GM21423 (cell line): Measurements from ENCODE around the gene CNOT6.

ENCODE experiments used
- ATAC-seq: cut with Tn5 transposase; IDR thresholded peaks from one replicate; pipeline ENCODE4 v1.9.1; 2021; ENCODE audit warnings: mild to moderate bottlenecking, moderate library complexity; ENCODE audit not compliant: unreplicated experiment

The CNOT6 gene

DNA sequence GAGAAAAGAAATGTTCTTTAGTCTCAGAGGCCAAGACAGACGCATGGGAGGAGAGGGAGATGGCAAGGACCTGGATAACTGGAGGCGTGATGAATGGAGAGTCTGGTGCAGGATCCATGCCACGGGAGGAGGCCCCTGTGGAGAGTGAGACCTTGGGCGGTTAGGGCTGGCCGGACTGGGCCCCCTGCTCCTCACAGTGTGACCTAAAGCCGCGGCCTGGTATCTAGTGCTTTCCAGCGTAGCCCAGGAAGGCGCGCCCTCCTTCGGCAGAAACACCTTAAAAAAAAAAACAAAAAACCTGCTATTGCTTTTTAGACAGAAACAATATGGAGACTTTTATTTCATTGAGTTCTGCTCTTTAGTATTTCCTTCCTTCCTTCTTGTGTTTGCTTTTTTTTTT, 64.1 kb downstream of the CNOT6 start:
- no peak for ATAC-seq

DNA sequence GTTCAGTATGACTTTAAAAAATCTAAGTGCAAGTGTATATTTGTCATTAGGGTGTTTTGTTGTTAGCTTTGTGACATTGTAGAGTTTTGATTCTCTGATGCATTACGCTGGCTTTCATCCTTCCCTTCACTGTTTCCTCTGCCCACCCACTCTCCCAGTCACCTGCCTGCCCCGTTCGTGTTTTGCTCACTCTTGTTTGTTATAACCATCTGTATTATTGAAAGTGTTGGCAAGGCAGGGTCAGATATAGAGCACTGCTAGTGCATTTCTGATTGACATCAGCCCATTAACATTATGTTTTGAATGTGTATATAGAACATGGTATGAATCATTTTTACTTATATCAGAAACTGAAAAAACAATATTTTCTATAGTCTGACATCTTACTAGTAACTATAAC, 69.8 kb downstream of the CNOT6 start:
- no peak for ATAC-seq

DNA sequence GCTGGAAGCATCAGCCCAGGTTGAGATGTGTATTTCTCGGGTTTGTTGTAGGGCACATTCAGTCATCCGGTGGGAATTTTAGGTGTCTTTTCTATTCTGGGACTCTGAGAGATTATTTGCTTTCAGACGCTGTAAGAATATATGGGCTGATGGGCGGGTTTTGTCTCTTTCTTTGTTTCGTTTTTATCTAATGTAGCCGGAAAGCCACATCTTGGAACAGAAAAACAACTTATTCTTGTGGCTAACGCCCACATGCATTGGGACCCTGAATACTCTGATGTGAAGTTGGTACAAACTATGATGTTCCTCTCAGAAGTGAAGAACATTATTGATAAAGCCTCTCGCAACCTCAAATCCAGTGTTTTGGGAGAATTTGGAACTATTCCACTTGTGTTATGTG, 74.7 kb downstream of the CNOT6 start:
- ATAC-seq: no peak

DNA sequence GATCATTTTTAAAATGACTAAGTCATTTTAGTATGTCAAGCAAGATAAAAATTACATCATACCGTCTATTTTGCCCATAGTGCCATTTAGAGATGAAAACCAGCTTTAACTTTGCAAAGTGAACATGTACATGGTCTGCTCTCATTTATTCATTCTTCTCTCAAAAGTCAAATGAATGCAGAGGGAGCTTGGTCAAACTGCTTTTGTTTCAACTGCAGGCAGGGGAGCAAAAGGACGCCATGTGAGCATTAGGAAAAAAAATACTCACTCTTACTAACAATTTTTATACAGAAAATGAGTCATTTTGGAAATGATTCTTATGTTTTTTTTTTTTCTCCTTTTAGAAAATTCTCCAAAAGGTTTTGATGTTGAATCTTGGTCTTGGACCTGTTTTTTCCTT, 81.4 kb downstream of the CNOT6 start:
- ATAC-seq: no peak

DNA sequence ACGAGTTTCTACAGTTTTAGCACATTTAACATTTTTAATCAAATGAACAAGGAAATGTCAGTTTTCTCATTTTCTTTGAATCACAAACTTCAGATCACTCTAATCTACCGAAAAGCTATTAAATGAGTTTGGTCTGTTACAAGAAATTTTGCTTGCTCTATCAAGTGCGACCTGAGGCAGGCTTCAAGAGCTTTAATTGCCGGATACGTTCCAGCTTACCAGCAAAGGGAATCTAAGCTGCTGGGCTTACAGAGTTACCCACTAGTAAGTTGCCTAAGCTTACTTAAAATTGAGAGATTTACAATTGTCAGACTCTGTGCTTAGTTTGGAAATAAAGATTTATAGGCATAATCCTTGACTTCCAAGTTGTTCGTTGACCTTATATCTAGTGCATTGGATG, 86.5 kb downstream of the CNOT6 start:
- no peak for ATAC-seq

DNA sequence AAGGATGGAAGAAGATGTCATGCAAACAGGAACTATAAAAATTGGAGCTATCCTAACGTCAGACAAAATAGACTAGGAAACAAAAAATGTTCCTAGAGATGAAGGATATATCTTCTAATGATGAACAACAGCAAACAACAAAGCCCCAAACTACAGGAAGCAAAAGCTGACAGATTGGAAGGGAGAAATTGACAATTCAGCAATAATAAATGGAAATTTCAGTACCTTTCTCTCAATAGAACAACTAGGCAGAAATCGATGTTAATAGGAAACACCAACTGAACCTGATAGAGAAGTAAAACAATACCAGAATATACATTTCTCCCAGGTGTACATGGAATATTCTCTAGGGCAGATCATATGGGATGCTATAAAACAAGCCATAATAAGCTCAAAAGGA, 89.6 kb downstream of the CNOT6 start:
- ATAC-seq: no peak

DNA sequence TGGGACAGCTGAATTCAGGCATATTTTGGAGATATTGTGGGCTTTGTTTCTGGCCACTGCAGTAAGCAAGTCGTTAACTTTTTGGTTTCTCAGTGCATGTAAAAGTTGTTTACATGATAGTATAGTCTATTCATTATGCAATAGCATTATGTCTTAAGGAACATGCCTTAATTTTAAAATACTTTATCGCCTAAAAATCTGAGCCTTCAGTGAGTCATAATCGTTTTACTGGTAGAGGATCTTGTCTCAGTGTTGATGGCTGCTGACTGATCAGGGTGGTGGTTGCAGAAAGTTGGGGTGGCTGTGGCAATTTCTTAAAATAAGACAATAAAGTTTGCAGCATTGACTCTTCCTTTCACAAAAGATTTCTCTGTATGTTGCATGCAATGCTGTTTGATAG, 92.0 kb downstream of the CNOT6 start:
- no peak for ATAC-seq

DNA sequence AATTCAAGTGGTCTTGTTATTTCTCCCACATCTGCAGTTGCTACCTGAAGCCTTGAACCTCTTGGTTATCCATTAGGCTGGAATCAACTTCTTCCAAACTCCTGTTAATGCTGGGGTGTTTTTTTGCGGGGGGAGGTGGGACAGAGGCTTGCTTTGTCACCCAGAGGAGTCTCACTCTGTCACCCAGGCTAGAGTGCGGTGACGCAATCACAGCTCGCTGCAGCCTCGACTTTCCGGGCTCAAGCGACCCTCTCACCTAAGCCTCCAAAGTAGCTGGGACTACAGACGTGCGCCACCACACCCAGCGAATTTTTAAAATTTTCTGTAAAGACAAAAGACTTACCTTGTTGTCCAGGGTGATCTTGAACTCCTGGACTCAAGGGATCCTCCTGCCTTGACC, 92.7 kb downstream of the CNOT6 start:
- ATAC-seq: no peak

DNA sequence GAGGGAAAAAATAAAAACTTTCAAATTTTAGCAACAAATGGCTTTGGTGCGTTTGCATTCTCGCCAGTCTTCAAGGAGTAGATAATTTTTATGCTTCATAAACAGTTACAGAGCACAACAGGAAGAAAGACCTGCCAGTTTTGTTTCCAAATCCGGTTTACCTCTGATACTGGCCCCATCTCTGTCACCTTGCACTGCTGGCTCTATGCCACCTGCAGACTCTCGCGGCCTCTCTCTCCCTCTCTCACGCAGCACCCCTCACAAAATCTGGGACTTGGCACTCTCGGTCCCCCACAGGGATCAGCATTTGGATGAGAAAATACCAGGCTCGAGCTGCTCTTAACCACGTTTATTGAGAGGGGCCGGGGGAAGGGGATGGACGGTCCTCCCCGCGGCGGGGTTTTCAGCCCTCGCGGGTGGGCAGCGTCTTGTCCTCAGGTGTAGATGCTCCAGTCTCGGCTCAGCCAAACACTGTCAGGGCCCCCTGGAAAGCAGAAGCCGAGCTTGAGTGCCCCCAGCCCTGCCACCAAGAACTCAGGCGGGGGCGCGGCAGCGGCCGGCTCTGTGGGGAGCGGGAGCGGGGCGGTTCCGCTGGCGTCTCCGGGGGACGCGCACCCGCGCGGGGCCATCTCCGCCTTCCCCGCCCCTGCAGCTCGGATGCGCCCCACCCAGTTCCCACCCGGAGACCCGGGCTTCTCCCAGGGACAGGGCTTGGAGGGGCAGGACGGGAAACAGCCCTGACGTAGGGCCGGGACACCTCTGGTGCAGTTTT, 95.8 kb downstream of the CNOT6 start:
- no peak for ATAC-seq

DNA sequence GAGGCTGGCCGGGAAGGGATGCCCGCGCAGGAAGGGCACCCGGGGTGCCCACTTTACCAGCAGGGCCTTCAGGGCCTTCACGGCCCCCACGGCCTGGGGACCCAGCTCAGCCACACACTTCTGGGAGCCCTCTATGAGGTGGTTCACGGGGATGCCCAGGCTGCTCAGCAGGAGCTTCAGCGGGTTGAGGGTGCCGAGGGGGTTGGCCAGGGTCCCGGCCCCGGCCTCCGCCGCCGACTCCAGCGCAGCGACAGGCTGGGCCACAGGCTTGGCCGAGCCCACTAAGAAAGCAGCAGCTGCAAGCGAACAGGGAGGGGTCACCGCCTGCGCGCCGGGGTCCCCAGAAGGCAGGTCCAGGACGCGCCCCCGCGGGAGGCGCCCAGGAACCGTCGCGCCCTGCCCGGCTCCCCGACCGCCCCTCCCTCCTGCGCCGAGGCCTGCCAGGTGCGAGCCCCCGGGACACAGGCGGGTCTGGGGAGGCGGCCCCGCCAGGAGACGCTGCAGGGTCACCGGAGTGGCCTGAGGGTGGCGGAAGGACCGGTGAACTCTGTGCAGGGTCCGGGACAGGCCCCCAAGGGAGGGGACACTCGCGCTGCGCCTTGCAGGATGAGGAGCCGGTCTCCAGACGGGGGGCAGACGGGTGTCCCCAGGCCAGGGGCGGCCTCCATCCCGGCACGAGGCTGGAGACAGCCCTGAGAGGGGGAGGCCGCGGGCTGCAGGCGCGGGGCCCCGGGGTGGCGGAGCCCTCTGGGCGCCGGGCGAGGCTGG, 96.5 kb downstream of the CNOT6 start:
- no peak for ATAC-seq

DNA sequence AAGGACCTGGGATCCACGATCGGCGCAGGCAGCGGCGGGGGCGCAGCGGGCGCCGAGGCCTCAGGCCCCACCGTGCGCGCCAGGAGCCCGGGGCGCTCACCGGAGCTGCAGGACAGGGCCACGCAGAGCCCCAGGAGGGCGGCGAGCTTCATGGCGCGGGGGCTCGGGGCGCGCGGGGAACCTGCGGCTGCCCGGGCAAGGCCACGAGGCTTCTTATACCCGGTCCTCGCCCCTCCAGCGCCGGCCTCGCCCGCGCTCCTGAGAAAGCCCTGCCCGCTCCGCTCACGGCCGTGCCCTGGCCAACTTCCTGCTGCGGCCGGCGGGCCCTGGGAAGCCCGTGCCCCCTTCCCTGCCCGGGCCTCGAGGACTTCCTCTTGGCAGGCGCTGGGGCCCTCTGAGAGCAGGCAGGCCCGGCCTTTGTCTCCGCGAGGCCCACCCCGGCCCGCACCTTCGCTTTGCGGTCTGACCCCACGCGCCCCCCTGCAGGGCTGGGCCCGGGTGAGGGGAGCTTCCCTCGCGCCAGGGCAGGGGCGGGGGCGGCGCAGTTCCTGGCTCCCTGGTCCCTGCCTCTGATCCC, 97.2 kb downstream of the CNOT6 start, which contains the start of gene SCGB3A1:
Gene SCGB3A1, minus strand, starts transcription at position 189 of the 577 bp plus-strand sequence. Its CDS starts 37 bp downstream, at position 152.
- no peak for ATAC-seq

DNA sequence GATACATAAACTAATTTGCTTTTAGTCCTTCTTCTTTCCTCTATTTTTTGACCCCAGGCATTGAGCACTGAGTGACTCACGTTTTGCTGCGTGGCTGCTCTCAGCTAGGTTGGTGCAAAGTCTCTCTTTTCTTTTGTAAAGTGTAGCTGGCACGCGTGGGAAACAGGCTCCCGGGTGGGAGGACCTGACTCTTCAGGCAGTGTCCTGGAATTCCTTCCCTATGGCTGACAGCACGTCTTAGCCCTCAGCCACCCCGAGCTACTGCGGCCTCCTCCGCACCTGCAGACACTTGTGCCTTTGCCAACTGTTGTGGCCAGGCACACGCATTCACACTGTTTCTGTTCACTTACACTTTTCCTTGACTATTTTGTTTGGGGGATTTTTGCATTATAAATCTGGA, 98.0 kb downstream of the CNOT6 start:
- ATAC-seq: no peak

DNA sequence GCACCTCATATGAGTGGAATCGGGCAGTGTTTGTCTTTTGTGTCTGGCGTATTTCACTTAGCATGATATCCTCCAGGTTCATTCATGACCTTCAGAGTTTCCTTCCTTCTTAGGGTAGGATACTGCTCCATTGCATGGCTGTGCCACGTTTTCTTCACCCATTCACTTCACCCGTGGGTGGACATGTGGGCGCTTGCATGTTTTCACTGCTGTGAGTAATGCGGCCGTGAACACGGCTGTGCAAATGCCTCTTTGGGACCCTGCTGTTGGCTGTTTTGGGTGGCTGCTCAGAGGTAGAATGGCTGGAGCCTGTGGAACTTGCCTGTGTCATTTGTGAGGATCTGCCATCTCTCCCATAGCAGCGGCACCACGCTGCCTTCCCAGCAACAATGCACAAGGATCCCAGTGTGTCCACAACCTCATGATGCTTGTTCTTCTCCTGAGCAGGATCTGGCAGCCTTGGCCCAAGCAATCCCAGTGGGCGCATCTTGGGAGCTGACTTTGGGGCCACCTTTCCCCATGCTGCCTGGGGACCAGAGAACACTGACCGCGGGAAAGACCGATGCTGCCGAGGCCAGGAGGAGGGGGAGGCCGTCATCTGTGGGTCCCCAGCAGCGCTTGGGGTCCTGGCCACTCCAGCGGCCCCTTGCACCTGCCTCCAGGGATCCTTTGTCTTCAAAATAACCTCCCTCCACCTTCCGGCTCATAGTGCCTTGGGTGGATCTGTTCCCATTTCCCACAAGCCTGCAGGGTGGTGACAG, 99.4 kb downstream of the CNOT6 start:
- no peak for ATAC-seq

DNA sequence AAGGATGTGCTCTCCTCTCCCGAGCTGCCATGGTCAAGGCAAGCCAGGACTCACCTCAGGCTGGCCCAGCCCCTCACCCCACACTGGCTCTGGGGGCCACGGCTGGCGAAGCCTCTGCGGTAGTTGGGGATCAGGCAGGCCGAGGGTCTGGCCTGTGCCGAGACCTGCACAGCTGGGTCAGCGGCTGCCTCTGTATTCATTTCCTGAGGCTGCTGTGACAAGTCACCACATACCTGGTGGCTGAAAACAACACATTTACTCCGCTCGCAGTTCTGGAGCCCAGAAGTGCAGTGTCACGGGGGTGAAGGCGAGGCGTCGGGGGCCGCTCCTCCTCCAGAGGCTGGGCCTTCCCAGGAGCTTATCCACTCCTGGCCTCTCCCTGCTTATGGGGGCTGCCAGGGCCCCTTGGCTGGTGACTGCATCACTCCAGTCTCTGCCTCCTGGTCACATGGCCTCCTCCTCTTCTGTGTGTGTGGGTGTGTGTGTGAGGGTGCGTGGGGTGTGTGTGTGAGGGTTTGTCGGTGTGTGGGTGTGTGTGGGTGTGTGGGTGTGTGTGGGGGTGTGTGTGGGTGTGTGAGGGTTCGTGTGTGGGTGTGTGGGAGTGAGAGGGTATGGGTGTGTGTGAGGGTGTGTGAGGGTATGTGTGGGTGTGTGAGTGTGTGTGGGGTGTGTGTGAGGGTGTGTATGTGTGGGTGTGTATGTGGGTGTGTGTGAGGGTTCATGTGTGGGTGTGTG, 100.3 kb downstream of the CNOT6 start:
- no peak for ATAC-seq

DNA sequence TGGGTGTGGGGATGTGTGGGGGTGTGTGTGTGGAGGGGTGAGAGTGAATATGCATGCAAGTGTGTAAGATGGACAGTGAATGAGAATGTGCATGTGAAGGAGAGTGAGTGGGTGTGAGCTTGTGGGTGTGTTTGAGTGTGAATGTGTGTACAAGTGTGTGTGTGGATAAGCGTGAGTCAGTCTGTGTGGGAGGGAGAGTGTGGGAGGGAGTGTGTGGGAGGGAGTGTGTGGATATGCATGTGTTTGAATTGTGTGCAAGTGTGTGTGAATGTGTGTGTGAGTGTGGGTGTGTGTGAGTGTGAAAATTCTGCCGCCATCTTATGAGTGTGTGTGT, 100.8 kb downstream of the CNOT6 start:
- ATAC-seq: no peak

DNA sequence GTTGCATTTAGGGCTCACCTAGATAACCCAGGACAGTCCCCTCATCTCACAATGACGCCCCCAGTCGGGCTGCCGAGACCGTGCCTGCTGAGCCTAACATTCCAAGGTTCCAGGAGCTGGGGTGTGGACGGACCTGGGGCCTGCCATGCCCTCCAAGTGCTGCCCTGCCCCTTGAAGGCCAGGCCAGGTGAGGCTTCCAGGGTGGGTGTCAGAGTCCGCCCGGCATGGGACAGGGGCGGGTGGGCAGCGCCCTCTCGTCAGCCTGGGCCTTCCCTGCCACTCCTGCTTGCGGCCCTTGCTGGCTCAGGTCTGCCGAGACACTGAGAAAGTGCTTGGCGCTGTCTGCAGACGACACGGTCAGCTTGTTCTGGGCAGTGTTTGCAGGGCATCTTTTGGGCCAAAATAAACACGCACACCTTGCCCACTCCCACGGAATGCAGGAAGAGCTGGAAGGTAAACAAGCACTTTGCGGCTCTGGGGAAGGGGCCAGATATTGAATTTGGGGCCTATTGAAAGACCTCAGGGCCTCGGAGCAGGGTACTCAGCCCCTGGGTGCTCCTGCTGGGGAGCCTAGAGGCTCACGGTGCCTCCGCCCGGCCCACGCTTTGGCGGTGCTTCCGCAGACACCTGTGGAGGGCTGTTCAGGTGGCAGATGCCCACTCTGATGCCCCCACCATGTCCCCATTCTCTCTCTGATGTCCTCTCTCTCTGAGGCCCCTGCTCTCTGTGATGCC, 101.4 kb downstream of the CNOT6 start:
- no peak for ATAC-seq

DNA sequence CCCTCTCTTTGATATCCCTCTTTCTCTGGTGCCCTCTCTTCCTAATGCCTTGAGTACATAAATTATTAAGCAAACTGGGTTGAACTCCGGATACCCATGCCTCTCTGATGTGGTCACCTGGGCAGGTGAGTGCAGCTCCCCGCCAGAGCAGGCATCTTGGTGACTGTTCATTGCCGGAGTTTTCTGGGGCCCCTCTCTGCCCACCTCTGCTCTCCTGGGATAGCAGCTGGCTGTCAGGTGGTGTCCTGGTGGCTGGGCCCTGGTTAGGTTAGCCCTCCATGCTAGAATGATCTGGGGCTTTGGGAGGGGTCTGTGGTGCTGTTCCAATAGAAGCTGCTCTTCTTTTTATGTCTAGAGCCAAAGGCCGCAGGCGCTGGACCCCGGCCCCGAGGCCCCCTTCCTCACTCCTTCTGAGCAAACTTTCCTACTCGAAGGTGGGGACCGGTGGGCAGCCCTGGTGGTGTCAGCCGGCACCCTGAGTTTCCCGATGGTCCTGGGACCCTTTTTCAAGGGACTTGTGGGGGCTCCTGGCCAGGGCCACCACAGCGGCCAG, 102.0 kb downstream of the CNOT6 start:
- no peak for ATAC-seq

DNA sequence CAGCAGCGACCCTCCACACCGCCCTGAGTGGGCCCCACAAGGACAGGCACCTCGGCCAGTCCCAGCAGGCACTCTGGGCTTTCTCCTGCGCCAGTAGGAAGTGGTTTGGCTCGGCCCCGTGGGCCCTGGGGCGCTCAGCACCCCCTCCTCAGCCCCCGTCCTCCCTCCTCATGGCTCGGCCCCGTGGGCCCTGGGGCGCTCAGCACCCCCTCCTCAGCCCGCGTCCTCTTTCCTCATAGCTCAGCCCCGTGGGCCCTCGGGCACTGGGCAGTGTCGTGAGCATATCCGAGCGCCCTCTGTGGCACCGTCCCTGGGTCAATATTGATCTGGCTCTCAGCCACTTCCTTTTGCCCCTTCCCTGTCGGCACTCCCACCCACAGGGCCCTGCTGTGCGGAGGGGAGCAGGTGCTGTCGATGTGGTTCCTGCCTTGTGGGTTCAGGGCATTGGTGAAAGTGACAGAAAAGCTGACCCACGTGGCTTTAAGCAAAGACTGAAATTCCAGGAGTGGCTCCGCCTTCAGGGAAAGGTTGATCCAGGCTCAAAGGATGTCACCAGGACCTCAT, 102.6 kb downstream of the CNOT6 start:
- ATAC-seq: no peak

DNA sequence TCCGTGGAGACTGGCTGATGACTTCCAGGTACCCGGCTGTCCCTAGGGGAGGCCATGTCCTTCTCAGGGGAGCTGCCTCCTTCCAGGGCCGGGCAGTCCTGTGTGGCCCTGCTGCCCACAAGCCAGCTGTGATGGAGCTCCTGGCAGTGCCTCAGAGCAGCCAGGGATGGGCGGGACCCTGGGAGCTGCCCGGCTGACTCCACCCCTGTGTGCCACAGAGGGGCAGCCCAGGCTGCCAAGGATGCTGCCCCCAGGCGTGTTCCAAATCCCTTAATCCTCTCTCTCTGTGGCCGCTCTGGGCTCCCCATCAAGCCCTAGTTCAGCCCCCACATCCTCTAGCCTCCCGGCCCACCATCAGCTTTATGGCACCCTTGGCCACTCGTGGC, 104.1 kb downstream of the CNOT6 start:
- ATAC-seq: no peak
